Lung (tissue), 12 donors: ENCODE data around the gene MAGOH. TPM values are rescaled to one million over a fixed set of nuclear protein-coding genes. Genes with fewer than 3 reads are reported as not detected.

Experiments
- ATAC-seq: fragments of 200-7000 bp; cut with Tn5 transposase; one replicate; pipeline ENCODE4 v1.9.1; 2020; ENCODE audit warnings: moderate number of reproducible peaks; ENCODE audit not compliant: insufficient read depth, low FRiP score
- DNase-seq, 3 donors: peaks; one replicate each; pipeline ENCODE4 v3.0.0-alpha.2; 2013 to 2017
- H3K27ac ChIP-seq, 2 donors: one replicate each; pipeline ENCODE4 v1.5.1; 2013; ENCODE audit warnings: mild to moderate bottlenecking in 2 of 2, moderate library complexity in 2 of 2, control low read depth in 1 of 2, inconsistent platforms in 1 of 2, low read depth in 1 of 2, low read length in 1 of 2
- H3K27me3 ChIP-seq, 3 donors: one replicate each; pipeline ENCODE4 v1.5.1; 2013; ENCODE audit warnings: low read length in 2 of 3; ENCODE audit not compliant: control insufficient read depth in 3 of 3, insufficient read depth in 3 of 3
- H3K36me3 ChIP-seq, 4 donors: one replicate each; pipeline ENCODE4 v1.5.1; 2013; ENCODE audit warnings: low read length in 4 of 4, mild to moderate bottlenecking in 1 of 4, moderate library complexity in 1 of 4; ENCODE audit not compliant: control insufficient read depth in 4 of 4, insufficient read depth in 4 of 4
- H3K4me1 ChIP-seq, 5 donors: one replicate each; pipeline ENCODE4 v1.5.1; 2013; ENCODE audit warnings: low read length in 5 of 5, mild to moderate bottlenecking in 2 of 5, moderate library complexity in 1 of 5; ENCODE audit not compliant: control insufficient read depth in 5 of 5, insufficient read depth in 5 of 5
- H3K4me3 ChIP-seq: one replicate; pipeline ENCODE4 v1.5.1; 2013; ENCODE audit warnings: mild to moderate bottlenecking, control low read depth, moderate library complexity
- H3K9ac ChIP-seq, 2 donors: one replicate each; pipeline ENCODE4 v1.5.1; 2013; ENCODE audit warnings: low read length in 2 of 2, control low read depth in 1 of 2; ENCODE audit not compliant: insufficient read depth in 1 of 2
- H3K9me3 ChIP-seq, 4 donors: one replicate each; pipeline ENCODE4 v1.5.1; 2013; ENCODE audit warnings: low read length in 3 of 4, mild to moderate bottlenecking in 1 of 4, moderate library complexity in 1 of 4; ENCODE audit not compliant: control insufficient read depth in 4 of 4, insufficient read depth in 3 of 4
- CTCF ChIP-seq: IDR thresholded peaks from 2 replicates; pipeline ENCODE4 v1.5.1; 2012; ENCODE audit warnings: mild to moderate bottlenecking; ENCODE audit errors: control extremely low read depth, extremely low read depth
- WGBS, 2 donors: extraction: QIAGEN DNeasy Blood & Tissue Kit; methylation state at CpG; one replicate each; pipeline ENCODE4 v1.1.7; 2013; 5-methylcytosine and 5-hydroxymethylcytosine counted together
- polyA plus RNA-seq, 2 donors: library from polyadenylated mRNA; stranded (reverse); fragments of 200-250 nt; gene quantifications; one replicate each; pipeline ENCODE4 v1.2.1, GENCODE V29; 2013
- total RNA-seq, 2 donors: library from RNA; depleted of rRNA in 1 of 2; stranded (reverse); fragments of >200 nt in 1 of 2; gene quantifications; one replicate each; pipeline ENCODE4 v1.2.1, GENCODE V29; 2014 to 2021
- donor health status: control.
- donor health status: control.
- donor health status: Bipolar disorder and iron deficiency.
- donor health status: healthy.
- donor health status: DM: yes; HTN: yes; CAD: no.

MAGOH gene
- total and polyA plus RNA-seq, 4 donors: 33.0 to 141 (median 58.5) TPM

- WGBS, 2 donors: 80 to 96% methylated on average over 4 of the region's 4 CpGs
- Histone ChIP-seq H3K4me1 (no peaks in the 10 kb centered on the region), H3K4me3 (no peak overlapping the region), H3K27me3 (no peaks in the 10 kb centered on the region), H3K36me3 (peaks cover 0 to 2% (median 0%) of the 10 kb centered on the region in 4 donors), H3K9me3 (no peaks in the 10 kb centered on the region), H3K9ac (no peak overlapping the region), H3K27ac (no peak overlapping the region)
- TF ChIP-seq CTCF: no peak
- no peak for ATAC-seq
- DNase-seq: no peak
Observed at GRCh38 chr1:53246261-53247134, 8.2 kb upstream of the MAGOH start.

- no peaks in the 10 kb centered on the region for H3K4me1 ChIP-seq
- no peaks in the 10 kb centered on the region for H3K9me3 ChIP-seq
- DNase-seq (no peak), ATAC-seq (no peak)
- H3K4me3 ChIP-seq: no peak overlapping the region
- H3K9ac ChIP-seq: no peak overlapping the region
- H3K36me3 ChIP-seq: no peaks in the 10 kb centered on the region
- TF ChIP-seq CTCF: no peak
- 37 to 56% methylated on average over 4 of the region's 4 CpGs for WGBS, 2 donors
- no peaks in the 10 kb centered on the region for H3K27me3 ChIP-seq
- no peak overlapping the region for H3K27ac ChIP-seq
Observed at GRCh38 chr1:53244141-53244540, 5.8 kb upstream of the MAGOH start.

GRCh38 chr1:53242381-53242780, 4.1 kb upstream of the MAGOH start:
- no peak for TF ChIP-seq CTCF
- no peak for DNase-seq
- Histone ChIP-seq H3K27me3 (no peaks in the 10 kb centered on the region), H3K36me3 (no peaks in the 10 kb centered on the region), H3K27ac (no peak overlapping the region), H3K4me3 (no peak overlapping the region), H3K4me1 (peaks cover 0 to 9% (median 3%) of the 10 kb centered on the region in 5 donors), H3K9me3 (no peaks in the 10 kb centered on the region), H3K9ac (no peak overlapping the region)
- ATAC-seq: no peak
- 75 to 77% methylated on average over 4 of the region's 4 CpGs for whole genome bisulfite sequencing, 2 donors
